HG03103 (cell line): ENCODE measurements around the gene CCDC144A.
"Not testable (repeated sequence)": the region's sequence is repeated elsewhere in the genome, so short reads cannot be mapped to it uniquely, and the experiment has no call there.

Source experiments
- ATAC-seq: cut with Tn5 transposase; IDR thresholded peaks from one replicate; pipeline ENCODE4 v1.9.1; 2021; ENCODE audit warnings: low read depth; ENCODE audit not compliant: unreplicated experiment

The CCDC144A gene

GRCh38 chr17:16818821-16819683 lies 129.0 kb downstream of the CCDC144A start:
- ATAC-seq, result no peak

DNA sequence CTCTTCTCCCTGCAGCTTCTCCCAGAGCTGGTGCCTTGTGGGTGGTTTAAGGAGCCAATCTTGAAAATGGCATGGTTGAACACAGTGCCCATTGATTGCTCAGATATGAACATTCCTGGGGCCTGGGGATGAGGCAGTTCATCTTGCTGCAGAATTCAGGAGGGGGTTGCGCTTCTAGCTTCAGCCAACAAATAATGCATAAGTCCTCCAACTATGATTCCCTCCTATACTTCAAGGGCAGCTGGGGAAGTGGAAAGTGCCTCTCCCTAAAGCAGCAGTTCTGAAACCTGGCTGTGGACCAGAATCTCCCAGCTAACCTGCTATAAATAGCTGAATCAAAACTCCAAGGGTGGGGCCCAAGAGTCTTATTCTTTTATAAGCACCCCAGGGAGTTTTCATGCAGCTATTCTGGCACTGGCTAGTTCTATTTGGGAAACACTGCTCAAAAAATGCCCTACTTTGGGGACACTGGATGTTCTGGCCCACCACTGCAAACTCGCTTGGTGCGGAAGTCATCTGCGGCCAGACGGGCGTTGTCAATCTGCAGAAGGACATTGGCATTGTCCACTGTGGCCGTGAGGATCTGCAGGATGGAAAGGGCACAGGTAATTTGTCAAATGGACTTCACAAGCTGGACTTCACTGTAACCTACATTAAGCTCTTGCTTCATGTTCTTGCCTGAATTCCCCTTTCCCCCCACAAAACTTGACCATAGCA lies 130.3 kb downstream of the CCDC144A start:
- ATAC-seq, result no peak

GRCh38 chr17:16820979-16821543 lies 131.0 kb downstream of the CCDC144A start:
- no peak for ATAC-seq

DNA sequence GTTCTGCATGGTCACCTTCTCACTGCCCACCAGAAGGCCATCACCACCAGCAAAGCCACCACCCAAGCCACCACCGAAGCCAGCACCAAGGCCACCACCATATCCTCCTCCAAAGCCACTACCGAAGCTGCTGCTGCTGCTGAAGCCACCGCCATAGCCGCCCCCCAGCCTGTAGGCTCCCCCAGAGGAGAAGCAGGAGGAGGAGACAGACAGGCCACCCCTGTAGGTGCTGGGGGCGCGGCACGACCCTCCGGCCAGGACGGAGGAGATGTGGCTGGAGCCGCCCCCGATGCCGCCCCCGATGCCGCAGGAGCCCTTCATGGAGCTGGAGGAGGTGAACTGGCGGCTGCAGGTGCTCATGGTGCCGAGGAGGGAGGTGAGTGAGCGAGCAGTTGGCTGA lies 132.1 kb downstream of the CCDC144A start:
- ATAC-seq, result not testable (repeated sequence)

DNA sequence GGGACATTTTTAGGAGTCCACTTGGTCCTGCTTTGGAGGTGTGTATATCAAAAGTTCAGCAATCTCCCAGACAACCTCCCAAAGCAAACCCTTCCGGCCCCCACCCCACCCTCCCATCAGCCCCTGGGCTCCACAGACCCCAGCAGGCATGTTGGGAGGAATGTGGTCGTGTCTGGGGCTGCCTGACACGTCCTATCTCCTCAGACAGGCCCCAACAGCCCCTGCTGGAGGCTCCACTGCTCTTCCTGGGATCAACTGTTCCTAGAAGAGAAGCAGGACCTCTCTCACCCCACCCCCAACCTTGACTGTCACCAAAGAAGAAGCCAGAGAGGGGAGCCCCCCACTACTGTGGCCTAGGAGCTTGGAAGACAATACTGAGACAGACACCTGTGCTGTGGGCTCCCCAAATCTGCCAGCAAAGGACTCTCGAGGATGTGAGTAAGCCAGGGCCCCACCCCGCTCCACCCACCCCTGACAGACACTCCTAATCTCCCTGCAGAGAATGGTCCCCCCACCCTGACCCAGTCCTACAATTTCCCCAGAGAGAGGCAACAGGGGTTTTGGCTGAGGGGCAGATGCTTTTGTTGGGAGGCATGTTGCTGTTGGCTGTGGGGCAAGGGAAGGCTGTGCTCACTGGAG lies 133.8 kb downstream of the CCDC144A start:
- not testable (repeated sequence) for ATAC-seq
